Liver (tissue), 9 donors: ENCODE measurements around the gene TSPEAR. TPM values are rescaled to one million over a fixed set of nuclear protein-coding genes. Genes with fewer than 3 reads are reported as not detected.

Source experiments
- DNase-seq: peaks from one replicate; pipeline ENCODE4 v3.0.0-alpha.2; 2017; ENCODE audit warnings: low spot score
- H3K27ac ChIP-seq, 2 donors: one replicate each; pipeline ENCODE4 v1.7.0; 2013; ENCODE audit warnings: inconsistent platforms in 2 of 2, low read length in 2 of 2, control low read depth in 1 of 2, low read depth in 1 of 2, mild to moderate bottlenecking in 1 of 2
- H3K27me3 ChIP-seq, 4 donors: one replicate each; pipeline versions ENCODE4 v1.6.1 to v1.7.0; 2013; ENCODE audit warnings: low read length in 3 of 4, inconsistent platforms in 1 of 4, mild to moderate bottlenecking in 1 of 4, moderate library complexity in 1 of 4; ENCODE audit not compliant: control insufficient read depth in 4 of 4, insufficient read depth in 4 of 4
- H3K36me3 ChIP-seq, 4 donors: one replicate each; pipeline versions ENCODE4 v1.6.1 to v1.7.0; 2013; ENCODE audit warnings: low read length in 3 of 4, mild to moderate bottlenecking in 3 of 4, low read depth in 1 of 4, moderate library complexity in 1 of 4; ENCODE audit not compliant: control insufficient read depth in 4 of 4, insufficient read depth in 3 of 4
- H3K4me1 ChIP-seq, 4 donors: one replicate each; pipeline versions ENCODE4 v1.6.1 to v1.7.0; 2013; ENCODE audit warnings: low read length in 3 of 4, mild to moderate bottlenecking in 3 of 4, moderate library complexity in 1 of 4; ENCODE audit not compliant: control insufficient read depth in 4 of 4, insufficient read depth in 4 of 4
- H3K4me3 ChIP-seq, 3 donors: one replicate each; pipeline versions ENCODE4 v1.6.1 to v1.7.0; 2013; ENCODE audit warnings: low read length in 3 of 3, control low read depth in 1 of 3, low read depth in 1 of 3, mild to moderate bottlenecking in 1 of 3
- H3K9ac ChIP-seq, 2 donors: one replicate each; pipeline ENCODE4 v1.7.0; 2013; ENCODE audit warnings: low read length in 2 of 2, mild to moderate bottlenecking in 2 of 2, moderate library complexity in 2 of 2, control low read depth in 1 of 2, low read depth in 1 of 2
- H3K9me3 ChIP-seq, 4 donors: one replicate each; pipeline versions ENCODE4 v1.6.1 to v1.7.0; 2013; ENCODE audit warnings: low read length in 3 of 4; ENCODE audit not compliant: control insufficient read depth in 4 of 4
- FOXA1 ChIP-seq: IDR thresholded peaks from 2 replicates; pipeline ENCODE4 v1.6.1; 2016; ENCODE audit warnings: antibody characterized with exemption
- HNF4A ChIP-seq, 2 donors: conservative IDR thresholded peaks; 2 replicates each; pipeline ENCODE4 v1.6.1; 2016; ENCODE audit warnings: antibody characterized with exemption in 2 of 2, mild to moderate bottlenecking in 2 of 2
- HNF4G ChIP-seq: IDR thresholded peaks from 2 replicates; pipeline ENCODE4 v1.6.1; 2016; ENCODE audit warnings: antibody characterized with exemption
- JUND ChIP-seq, 2 donors: IDR thresholded peaks; 2 replicates each; pipeline ENCODE4 v1.6.1; 2016; ENCODE audit warnings: antibody characterized with exemption in 2 of 2
- RXRA ChIP-seq, 2 donors: IDR thresholded peaks; 2 replicates each; pipeline ENCODE4 v1.6.1; 2017 to 2018; ENCODE audit warnings: antibody characterized with exemption in 2 of 2, mild to moderate bottlenecking in 1 of 2
- SP1 ChIP-seq: IDR thresholded peaks from 2 replicates; pipeline ENCODE4 v1.6.1; 2018; ENCODE audit warnings: antibody characterized with exemption, mild to moderate bottlenecking
- YY1 ChIP-seq: IDR thresholded peaks from 2 replicates; pipeline ENCODE4 v1.6.1; 2016; ENCODE audit warnings: antibody characterized with exemption, mild to moderate bottlenecking
- WGBS: extraction: QIAGEN DNeasy Blood & Tissue Kit; methylation state at CpG from one replicate; pipeline ENCODE4 v1.1.7; 2013; 5-methylcytosine and 5-hydroxymethylcytosine counted together
- polyA plus RNA-seq, 2 donors: library from polyadenylated mRNA; stranded (reverse) in 1 of 2; unstranded in 1 of 2; fragments of 200-250 nt in 1 of 2; fragments of >200 nt in 1 of 2; fragmentation: Nextera tagmentation in 1 of 2; extraction: Ambion mirVana in 1 of 2; gene quantifications; one replicate each; pipeline versions ENCODE4 v1.2.1 to v1.2.3, GENCODE V29; 2013 to 2015
- total RNA-seq, 2 donors: library from RNA; depleted of rRNA; stranded (reverse); fragments of >200 nt; gene quantifications; one replicate each; pipeline ENCODE4 v1.2.3, GENCODE V29; 2014
- TF ChIP-seq, protein P1 (sequence below): IDR thresholded peaks from 2 replicates; pipeline ENCODE4 v1.6.1; 2016; ENCODE audit warnings: antibody characterized with exemption
- TF ChIP-seq, protein P2 (sequence below): IDR thresholded peaks from 2 replicates; pipeline ENCODE4 v1.6.1; 2016; ENCODE audit warnings: antibody characterized with exemption
- TF ChIP-seq, protein P3 (sequence below): IDR thresholded peaks from 2 replicates; pipeline ENCODE4 v1.6.1; 2016; ENCODE audit warnings: antibody characterized with exemption
- TF ChIP-seq, protein P4 (sequence below): IDR thresholded peaks from 2 replicates; pipeline ENCODE4 v1.6.1; 2016; ENCODE audit warnings: antibody characterized with exemption, mild to moderate bottlenecking
- TF ChIP-seq, protein P5 (sequence below): fragments of 150-350 bp; IDR thresholded peaks from 2 replicates; pipeline ENCODE4 v1.5.1; 2017; ENCODE audit warnings: improper control_type of control experiment, low read depth, low read length; ENCODE audit not compliant: missing input control
- donor health status: healthy.
- donor health status: healthy.
- donor health status: healthy.
- donor health status: healthy.
- donor health status: healthy.

TSPEAR gene
- total and polyA plus RNA-seq, 4 donors, result under 0.01 to 0.14 (median 0.01) TPM; not detected in 1

DNA sequence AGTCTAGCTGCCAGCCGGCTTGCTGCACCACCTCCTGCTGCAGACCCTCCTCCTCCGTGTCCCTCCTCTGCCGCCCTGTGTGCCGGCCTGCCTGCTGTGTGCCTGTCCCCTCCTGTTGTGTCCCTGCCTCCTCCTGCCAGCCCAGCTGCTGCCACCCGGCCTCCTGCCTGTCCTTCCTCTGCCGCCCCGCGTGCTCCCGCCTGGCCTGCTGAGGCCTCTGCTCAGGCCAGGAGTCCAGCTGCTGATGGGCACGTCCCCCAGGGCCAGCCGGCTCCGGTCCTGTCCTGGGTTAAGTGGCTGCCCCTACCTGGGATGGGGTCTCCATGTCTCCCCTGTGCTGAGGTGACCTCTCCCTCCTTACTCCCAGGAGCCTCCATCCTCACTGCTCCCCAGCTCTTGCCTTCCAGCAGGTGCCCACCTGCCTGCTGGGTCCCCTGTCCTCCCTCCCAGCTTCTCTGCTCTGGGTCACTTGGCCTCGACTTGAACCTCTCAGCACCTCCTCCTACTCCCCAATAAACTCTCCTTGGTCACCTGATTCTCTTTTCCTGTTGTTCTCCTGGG, 98.6 kb downstream of the TSPEAR start:
- no peak for DNase-seq
- TF ChIP-seq HNF4A (conservative IDR thresholded peaks at IDR 0.05), result no peak
- no peak for TF ChIP-seq RXRA (IDR thresholded peaks at IDR 0.05)
- TF ChIP-seq SP1, result no peak
- TF ChIP-seq, protein P1, sequence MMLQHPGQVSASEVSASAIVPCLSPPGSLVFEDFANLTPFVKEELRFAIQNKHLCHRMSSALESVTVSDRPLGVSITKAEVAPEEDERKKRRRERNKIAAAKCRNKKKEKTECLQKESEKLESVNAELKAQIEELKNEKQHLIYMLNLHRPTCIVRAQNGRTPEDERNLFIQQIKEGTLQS, result no peak
- TF ChIP-seq, protein P2, sequence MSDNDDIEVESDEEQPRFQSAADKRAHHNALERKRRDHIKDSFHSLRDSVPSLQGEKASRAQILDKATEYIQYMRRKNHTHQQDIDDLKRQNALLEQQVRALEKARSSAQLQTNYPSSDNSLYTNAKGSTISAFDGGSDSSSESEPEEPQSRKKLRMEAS, result no peak
- no peak for TF ChIP-seq FOXA1
- TF ChIP-seq HNF4G, result no peak
- no peak for TF ChIP-seq YY1
- no peaks in the 10 kb centered on the region for H3K36me3 ChIP-seq
- H3K4me1 ChIP-seq, result no peaks in the 10 kb centered on the region
- no peaks in the 10 kb centered on the region for H3K27me3 ChIP-seq
- no peak overlapping the region for H3K27ac ChIP-seq
- no peak overlapping the region for H3K4me3 ChIP-seq
- no peak overlapping the region for H3K9ac ChIP-seq
- WGBS, result 87% methylated on average over 13 of the region's 13 CpGs
- peaks cover 0 to 11% (median 1%) of the 10 kb centered on the region in 4 donors for H3K9me3 ChIP-seq

DNA sequence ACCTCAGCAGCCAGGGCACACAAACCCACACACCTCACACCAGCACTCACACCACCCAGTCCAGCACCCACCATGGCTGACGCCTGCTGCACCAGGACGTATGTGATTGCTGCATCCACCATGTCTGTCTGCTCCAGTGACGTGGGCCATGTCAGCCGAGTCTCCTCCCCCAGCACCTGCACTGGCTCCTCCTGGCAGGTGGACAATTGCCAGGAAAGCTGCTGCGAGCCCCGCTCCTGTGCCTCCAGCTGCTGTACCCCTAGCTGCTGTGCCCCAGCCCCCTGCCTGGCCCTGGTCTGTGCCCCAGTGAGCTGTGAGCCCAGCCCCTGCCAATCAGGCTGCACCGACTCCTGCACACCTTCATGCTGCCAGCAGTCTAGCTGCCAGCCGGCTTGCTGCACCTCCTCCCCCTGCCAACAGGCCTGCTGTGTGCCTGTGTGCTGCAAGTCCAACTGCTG, 99.3 kb downstream of the TSPEAR start, which contains the start of gene KRTAP10-8:
Gene KRTAP10-8 (plus strand): TSS at position 51 of the 458 bp plus-strand sequence. CDS start 22 bp downstream, at position 73.
- no peak for DNase-seq
- TF ChIP-seq, protein P3, sequence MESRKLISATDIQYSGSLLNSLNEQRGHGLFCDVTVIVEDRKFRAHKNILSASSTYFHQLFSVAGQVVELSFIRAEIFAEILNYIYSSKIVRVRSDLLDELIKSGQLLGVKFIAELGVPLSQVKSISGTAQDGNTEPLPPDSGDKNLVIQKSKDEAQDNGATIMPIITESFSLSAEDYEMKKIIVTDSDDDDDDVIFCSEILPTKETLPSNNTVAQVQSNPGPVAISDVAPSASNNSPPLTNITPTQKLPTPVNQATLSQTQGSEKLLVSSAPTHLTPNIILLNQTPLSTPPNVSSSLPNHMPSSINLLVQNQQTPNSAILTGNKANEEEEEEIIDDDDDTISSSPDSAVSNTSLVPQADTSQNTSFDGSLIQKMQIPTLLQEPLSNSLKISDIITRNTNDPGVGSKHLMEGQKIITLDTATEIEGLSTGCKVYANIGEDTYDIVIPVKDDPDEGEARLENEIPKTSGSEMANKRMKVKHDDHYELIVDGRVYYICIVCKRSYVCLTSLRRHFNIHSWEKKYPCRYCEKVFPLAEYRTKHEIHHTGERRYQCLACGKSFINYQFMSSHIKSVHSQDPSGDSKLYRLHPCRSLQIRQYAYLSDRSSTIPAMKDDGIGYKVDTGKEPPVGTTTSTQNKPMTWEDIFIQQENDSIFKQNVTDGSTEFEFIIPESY, result no peak
- TF ChIP-seq, protein P4, sequence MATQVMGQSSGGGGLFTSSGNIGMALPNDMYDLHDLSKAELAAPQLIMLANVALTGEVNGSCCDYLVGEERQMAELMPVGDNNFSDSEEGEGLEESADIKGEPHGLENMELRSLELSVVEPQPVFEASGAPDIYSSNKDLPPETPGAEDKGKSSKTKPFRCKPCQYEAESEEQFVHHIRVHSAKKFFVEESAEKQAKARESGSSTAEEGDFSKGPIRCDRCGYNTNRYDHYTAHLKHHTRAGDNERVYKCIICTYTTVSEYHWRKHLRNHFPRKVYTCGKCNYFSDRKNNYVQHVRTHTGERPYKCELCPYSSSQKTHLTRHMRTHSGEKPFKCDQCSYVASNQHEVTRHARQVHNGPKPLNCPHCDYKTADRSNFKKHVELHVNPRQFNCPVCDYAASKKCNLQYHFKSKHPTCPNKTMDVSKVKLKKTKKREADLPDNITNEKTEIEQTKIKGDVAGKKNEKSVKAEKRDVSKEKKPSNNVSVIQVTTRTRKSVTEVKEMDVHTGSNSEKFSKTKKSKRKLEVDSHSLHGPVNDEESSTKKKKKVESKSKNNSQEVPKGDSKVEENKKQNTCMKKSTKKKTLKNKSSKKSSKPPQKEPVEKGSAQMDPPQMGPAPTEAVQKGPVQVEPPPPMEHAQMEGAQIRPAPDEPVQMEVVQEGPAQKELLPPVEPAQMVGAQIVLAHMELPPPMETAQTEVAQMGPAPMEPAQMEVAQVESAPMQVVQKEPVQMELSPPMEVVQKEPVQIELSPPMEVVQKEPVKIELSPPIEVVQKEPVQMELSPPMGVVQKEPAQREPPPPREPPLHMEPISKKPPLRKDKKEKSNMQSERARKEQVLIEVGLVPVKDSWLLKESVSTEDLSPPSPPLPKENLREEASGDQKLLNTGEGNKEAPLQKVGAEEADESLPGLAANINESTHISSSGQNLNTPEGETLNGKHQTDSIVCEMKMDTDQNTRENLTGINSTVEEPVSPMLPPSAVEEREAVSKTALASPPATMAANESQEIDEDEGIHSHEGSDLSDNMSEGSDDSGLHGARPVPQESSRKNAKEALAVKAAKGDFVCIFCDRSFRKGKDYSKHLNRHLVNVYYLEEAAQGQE, result no peak
- no peak for TF ChIP-seq JUND (IDR thresholded peaks at IDR 0.05)
- TF ChIP-seq, protein P5, sequence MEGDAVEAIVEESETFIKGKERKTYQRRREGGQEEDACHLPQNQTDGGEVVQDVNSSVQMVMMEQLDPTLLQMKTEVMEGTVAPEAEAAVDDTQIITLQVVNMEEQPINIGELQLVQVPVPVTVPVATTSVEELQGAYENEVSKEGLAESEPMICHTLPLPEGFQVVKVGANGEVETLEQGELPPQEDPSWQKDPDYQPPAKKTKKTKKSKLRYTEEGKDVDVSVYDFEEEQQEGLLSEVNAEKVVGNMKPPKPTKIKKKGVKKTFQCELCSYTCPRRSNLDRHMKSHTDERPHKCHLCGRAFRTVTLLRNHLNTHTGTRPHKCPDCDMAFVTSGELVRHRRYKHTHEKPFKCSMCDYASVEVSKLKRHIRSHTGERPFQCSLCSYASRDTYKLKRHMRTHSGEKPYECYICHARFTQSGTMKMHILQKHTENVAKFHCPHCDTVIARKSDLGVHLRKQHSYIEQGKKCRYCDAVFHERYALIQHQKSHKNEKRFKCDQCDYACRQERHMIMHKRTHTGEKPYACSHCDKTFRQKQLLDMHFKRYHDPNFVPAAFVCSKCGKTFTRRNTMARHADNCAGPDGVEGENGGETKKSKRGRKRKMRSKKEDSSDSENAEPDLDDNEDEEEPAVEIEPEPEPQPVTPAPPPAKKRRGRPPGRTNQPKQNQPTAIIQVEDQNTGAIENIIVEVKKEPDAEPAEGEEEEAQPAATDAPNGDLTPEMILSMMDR, result no peak
- TF ChIP-seq, protein P1, result no peak
- H3K4me3 ChIP-seq, result no peak within 1 kb of the TSS
- WGBS, result 88% methylated on average over 8 of the region's 8 CpGs
- H3K27ac ChIP-seq, result no peak within 1 kb of the TSS
- H3K9ac ChIP-seq, result no peak within 1 kb of the TSS
- no peaks in the 10 kb centered on the region for H3K36me3 ChIP-seq
- no peaks in the 10 kb centered on the region for H3K4me1 ChIP-seq
- peaks cover 0 to 11% (median 1%) of the 10 kb centered on the region in 4 donors for H3K9me3 ChIP-seq
- no peaks in the 10 kb centered on the region for H3K27me3 ChIP-seq
